ENCODE data around the gene RPS6KA6.

The RPS6KA6 gene

DNA sequence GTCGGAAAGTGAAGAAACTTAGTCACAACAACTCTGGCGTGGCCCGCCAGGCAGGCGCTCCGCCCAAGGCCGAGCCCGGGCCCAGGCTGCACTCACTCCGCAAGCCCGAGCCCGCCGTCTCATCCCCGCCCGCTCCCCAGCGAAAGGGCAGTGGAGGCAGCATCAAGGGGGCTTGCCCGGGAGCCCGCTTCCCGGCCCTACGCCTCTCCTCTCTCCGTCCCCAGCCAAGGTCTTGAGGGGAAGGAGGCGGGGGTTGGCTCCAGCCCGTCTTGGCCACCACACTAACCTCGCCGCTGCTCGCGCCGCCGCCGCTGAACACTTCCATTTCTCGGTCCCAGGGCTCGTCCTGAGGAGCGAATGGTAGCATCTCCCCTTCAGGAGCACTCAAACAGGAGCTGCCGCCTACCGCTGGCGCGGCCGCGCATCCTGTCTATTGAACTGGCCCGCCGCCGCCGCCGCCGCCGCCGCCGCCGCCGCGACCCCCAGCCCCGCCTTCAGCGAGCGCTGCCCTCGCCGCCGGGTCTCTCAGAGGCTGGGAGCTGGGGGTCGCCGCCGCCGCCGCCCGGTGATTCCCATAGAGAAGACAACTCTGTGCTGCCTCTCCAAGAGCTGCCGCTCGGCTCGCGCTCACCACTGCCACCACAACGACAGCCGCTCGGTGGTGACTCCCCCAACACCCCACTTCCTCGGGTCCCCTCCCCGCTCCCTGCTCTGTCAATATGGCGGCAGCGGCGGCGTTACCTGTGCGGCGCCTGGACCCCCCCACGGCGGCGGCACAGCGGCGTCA, at the start of gene RPS6KA6:
Gene RPS6KA6, minus strand, starts transcription at position 667 of the 787 bp plus-strand sequence. Its CDS starts 300 bp downstream, at position 367.
- H3K9me3 Mint-ChIP-seq: peaks cover 9% of the 10 kb centered on the region
- no peak within 1 kb of the TSS for H3K4me3 Mint-ChIP-seq
- no peak within 1 kb of the TSS for H3K27ac Mint-ChIP-seq
- ATAC-seq: no peak
- H3K4me1 Mint-ChIP-seq: no peaks in the 10 kb centered on the region
- no peaks in the 10 kb centered on the region for H3K36me3 Mint-ChIP-seq
- no peak for DNase-seq (ENCODE audit: low spot score in 2 of 2)

GRCh38 chrX:84224741-84225140, 36.7 kb upstream of the RPS6KA6 start:
- Mint-ChIP-seq H3K4me1 (no peaks in the 10 kb centered on the region), H3K27ac (no peak overlapping the region), H3K36me3 (no peaks in the 10 kb centered on the region), H3K4me3 (no peak overlapping the region), H3K9me3 (no peaks in the 10 kb centered on the region)
- no peak for ATAC-seq
- no peak for DNase-seq (ENCODE audit: low spot score in 2 of 2)

- Mint-ChIP-seq H3K27ac (no peak overlapping the region), H3K4me1 (no peaks in the 10 kb centered on the region), H3K9me3 (peaks cover 3% of the 10 kb centered on the region), H3K4me3 (no peak overlapping the region), H3K36me3 (no peaks in the 10 kb centered on the region)
- DNase-seq (ENCODE audit: low spot score in 2 of 2) (no peak), ATAC-seq (no peak)
These were observed 35.3 kb upstream of the RPS6KA6 start for GRCh38 chrX:84223261-84223660.

- no peak for DNase-seq (ENCODE audit: low spot score in 2 of 2)
- Mint-ChIP-seq H3K4me3 (no peak overlapping the region), H3K36me3 (no peaks in the 10 kb centered on the region), H3K9me3 (peaks cover 3% of the 10 kb centered on the region), H3K27ac (no peak overlapping the region), H3K4me1 (no peaks in the 10 kb centered on the region)
- ATAC-seq: no peak
These were observed 33.2 kb upstream of the RPS6KA6 start for GRCh38 chrX:84221181-84221580.

- Mint-ChIP-seq H3K4me3 (no peak overlapping the region), H3K9me3 (peaks cover 3% of the 10 kb centered on the region), H3K4me1 (no peaks in the 10 kb centered on the region), H3K36me3 (no peaks in the 10 kb centered on the region), H3K27ac (no peak overlapping the region)
- no peak for ATAC-seq
- DNase-seq (ENCODE audit: low spot score in 2 of 2): no peak
These were observed 31.6 kb upstream of the RPS6KA6 start for GRCh38 chrX:84219551-84219950.

GRCh38 chrX:84218726-84219125, 30.7 kb upstream of the RPS6KA6 start:
- peaks cover 3% of the 10 kb centered on the region for H3K9me3 Mint-ChIP-seq
- H3K27ac Mint-ChIP-seq: no peak overlapping the region
- no peak overlapping the region for H3K4me3 Mint-ChIP-seq
- H3K4me1 Mint-ChIP-seq: no peaks in the 10 kb centered on the region
- DNase-seq (ENCODE audit: low spot score in 2 of 2) (no peak), ATAC-seq (no peak)
- no peaks in the 10 kb centered on the region for H3K36me3 Mint-ChIP-seq

DNA sequence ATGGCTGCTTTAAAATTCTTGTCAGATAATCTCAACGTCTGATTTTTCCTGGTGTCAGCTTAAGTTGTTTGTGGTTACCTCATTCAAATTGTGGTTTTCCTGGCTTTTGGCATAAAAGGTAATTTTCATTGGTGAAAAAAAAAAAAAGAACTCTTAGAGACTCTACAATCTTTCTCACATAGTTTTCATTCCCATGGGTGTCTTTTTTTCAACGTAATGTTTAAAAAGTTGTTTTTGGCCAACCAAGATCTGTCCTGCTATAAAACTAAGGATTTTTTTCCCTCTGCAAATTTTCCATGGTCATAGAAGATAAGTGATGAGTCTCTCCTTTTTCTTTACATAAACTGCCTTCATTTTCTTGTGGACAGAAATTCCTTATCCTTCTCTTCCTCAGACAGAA, 28.9 kb upstream of the RPS6KA6 start:
- peaks cover 3% of the 10 kb centered on the region for H3K9me3 Mint-ChIP-seq
- H3K27ac Mint-ChIP-seq: no peak overlapping the region
- DNase-seq (ENCODE audit: low spot score in 2 of 2): no peak
- no peak for ATAC-seq
- no peak overlapping the region for H3K4me3 Mint-ChIP-seq
- H3K36me3 Mint-ChIP-seq: no peaks in the 10 kb centered on the region
- H3K4me1 Mint-ChIP-seq: no peaks in the 10 kb centered on the region

DNA sequence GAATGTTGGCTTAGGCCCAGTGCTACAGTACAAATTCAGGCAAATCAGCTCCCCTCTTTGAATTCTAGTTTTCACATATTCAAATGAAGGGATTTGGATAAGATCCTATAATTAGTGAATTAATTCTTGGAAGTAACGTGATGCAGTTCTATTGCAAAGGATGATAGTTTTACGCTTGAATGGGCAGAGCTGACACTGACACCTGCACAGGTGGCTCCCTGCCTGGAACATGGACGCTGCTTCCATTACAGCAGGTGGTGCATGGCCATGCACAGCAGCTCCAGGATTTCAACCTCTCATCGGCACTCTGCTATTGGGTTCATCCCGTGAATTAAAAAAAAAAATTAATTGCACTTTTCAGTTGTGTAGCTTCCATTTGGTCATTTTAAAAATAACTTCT, 28.4 kb upstream of the RPS6KA6 start:
- Mint-ChIP-seq H3K36me3 (no peaks in the 10 kb centered on the region), H3K4me1 (no peaks in the 10 kb centered on the region), H3K4me3 (no peak overlapping the region), H3K27ac (no peak overlapping the region), H3K9me3 (peaks cover 3% of the 10 kb centered on the region)
- no peak for ATAC-seq
- no peak for DNase-seq (ENCODE audit: low spot score in 2 of 2)

DNA sequence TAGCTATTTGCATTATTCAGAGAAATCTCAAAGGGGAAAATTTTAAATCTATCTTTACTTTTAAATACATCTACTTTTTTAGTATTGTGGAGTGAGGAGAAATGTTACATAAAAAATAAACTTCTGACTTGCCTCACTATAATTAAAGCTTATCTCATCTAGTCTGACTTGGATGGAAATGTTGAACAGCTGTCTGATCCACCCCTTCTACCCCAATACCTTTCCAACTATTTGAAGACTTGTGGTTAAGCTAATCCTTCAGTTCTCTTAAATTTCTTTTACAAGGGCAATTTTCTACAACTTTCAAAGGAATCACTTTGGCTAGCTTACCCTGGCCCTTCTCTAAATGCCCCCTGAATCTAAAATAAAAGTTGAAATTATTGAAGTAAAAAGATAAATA, 17.3 kb upstream of the RPS6KA6 start:
- H3K4me3 Mint-ChIP-seq: no peak overlapping the region
- no peak overlapping the region for H3K27ac Mint-ChIP-seq
- H3K4me1 Mint-ChIP-seq: no peaks in the 10 kb centered on the region
- ATAC-seq (no peak), DNase-seq (ENCODE audit: low spot score in 2 of 2) (no peak)
- H3K9me3 Mint-ChIP-seq: peaks cover 4% of the 10 kb centered on the region
- H3K36me3 Mint-ChIP-seq: no peaks in the 10 kb centered on the region

DNA sequence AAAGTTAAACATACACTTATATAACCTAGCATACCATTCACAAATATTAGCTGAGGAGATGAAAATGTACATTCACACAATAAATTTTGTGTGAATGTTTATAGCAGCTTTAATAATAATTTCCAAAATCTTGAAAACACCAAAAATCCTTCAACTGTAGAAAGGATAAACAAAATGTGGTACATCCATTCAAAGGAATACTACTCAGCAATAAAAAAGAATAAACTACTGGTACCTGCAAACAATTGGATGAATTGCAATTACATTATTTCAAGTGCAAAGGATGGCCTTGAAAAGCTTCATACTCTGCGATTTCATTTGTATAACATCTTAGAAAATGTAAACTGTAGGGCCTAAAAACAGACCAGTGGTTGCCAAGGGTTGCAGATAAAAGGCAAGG, 11.7 kb upstream of the RPS6KA6 start:
- Mint-ChIP-seq H3K4me3 (no peak overlapping the region), H3K9me3 (no peaks in the 10 kb centered on the region), H3K36me3 (no peaks in the 10 kb centered on the region), H3K4me1 (no peaks in the 10 kb centered on the region), H3K27ac (no peak overlapping the region)
- DNase-seq (ENCODE audit: low spot score in 2 of 2): no peak
- no peak for ATAC-seq

GRCh38 chrX:84197550-84197949, 9.6 kb upstream of the RPS6KA6 start:
- DNase-seq (ENCODE audit: low spot score in 2 of 2): no peak

GRCh38 chrX:84192006-84192405, 4.0 kb upstream of the RPS6KA6 start:
- Mint-ChIP-seq H3K4me3 (no peak overlapping the region), H3K9me3 (peaks cover 5% of the 10 kb centered on the region), H3K36me3 (no peaks in the 10 kb centered on the region), H3K27ac (no peak overlapping the region), H3K4me1 (no peaks in the 10 kb centered on the region)
- no peak for ATAC-seq
- no peak for DNase-seq (ENCODE audit: low spot score in 2 of 2)

More at GRCh38 chrX:84197550-84197949, 9.6 kb upstream of the RPS6KA6 start:
- H3K36me3 Mint-ChIP-seq: no peaks in the 10 kb centered on the region
- H3K4me3 Mint-ChIP-seq: no peak overlapping the region
- H3K27ac Mint-ChIP-seq: no peak overlapping the region
- H3K9me3 Mint-ChIP-seq: no peaks in the 10 kb centered on the region
- no peak for ATAC-seq
- H3K4me1 Mint-ChIP-seq: no peaks in the 10 kb centered on the region

- peaks cover 5% of the 10 kb centered on the region for H3K9me3 Mint-ChIP-seq
- H3K36me3 Mint-ChIP-seq: no peaks in the 10 kb centered on the region
- ATAC-seq (no peak), DNase-seq (ENCODE audit: low spot score in 2 of 2) (no peak)
- H3K27ac Mint-ChIP-seq: no peak overlapping the region
- H3K4me3 Mint-ChIP-seq: no peak overlapping the region
- no peaks in the 10 kb centered on the region for H3K4me1 Mint-ChIP-seq
These were observed 1.1 kb upstream of the RPS6KA6 start for GRCh38 chrX:84189125-84189524.

GRCh38 chrX:84188320-84188834, 378 bp upstream of the RPS6KA6 start:
- H3K4me3 Mint-ChIP-seq: no peak overlapping the region
- peaks cover 7% of the 10 kb centered on the region for H3K9me3 Mint-ChIP-seq
- H3K4me1 Mint-ChIP-seq: no peaks in the 10 kb centered on the region
- no peaks in the 10 kb centered on the region for H3K36me3 Mint-ChIP-seq
- H3K27ac Mint-ChIP-seq: no peak overlapping the region
- DNase-seq (ENCODE audit: low spot score in 2 of 2) (no peak), ATAC-seq (no peak)

DNA sequence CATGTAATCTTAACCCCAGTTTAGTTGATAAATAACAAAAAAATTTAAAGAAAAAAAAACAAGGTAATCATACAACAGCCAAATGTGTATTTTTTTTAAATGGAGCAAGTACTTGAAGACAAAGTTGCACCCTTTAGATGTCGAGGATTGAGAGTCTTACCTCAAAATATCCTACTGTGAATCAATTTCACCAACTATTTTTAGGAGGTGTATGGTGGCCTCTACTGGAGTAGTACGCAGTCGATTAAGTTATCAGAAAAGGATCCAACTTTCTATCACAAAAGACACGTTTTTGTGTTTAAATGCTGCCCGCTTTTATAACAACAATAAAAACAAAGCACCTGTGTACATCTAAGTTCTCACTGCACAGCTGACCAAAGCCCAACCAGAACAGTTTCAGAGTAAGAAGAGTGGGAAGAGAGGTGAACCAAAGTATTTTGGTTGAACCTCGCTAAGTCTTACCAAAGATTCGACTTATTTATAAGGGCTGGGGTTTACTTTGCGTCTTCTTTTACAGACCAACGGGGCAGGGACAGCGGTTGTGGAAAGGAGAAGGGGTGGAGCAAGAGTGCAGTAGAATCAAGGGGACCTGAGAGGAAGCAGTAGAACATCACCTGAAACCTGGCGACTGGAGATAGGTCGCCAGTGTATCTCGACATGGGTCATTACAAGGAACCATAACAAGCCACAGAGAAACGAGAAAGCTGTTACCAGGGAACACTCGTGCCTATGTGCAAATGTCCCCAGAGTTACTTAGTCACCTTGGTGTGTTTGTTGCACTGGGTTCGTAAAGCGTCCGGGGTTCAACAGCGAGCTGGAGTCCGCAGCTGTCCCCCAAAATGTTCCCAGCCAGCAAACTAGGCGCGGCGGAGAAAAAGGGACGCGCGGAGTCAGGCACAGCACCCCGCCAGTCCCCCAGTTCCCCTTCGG, 1.1 kb downstream of the RPS6KA6 start:
- Mint-ChIP-seq H3K9me3 (peaks cover 13% of the 10 kb centered on the region), H3K27ac (no peak overlapping the region), H3K4me3 (no peak overlapping the region), H3K4me1 (no peaks in the 10 kb centered on the region), H3K36me3 (no peaks in the 10 kb centered on the region)
- ATAC-seq (no peak), DNase-seq (ENCODE audit: low spot score in 2 of 2) (no peak)

All from stimulated activated effector memory CD8-positive, alpha-beta T cell treated with anti-CD3 and anti-CD28 coated beads, Interleukin-12 subunit alpha, Interleukin-12 subunit beta, amount 100 ng/mL, for 72 hours (primary cell).